Gastroesophageal sphincter (tissue), 4 donors: Measurements from ENCODE around the gene CLIC6. TPM values are rescaled to one million over a fixed set of nuclear protein-coding genes. Genes with fewer than 3 reads are reported as not detected.
A peak's percentile ranks its signal among the peaks of the same experiment; 100 is the strongest.

Experiments
- ATAC-seq: fragments of 150-250 bp; one replicate; pipeline ENCODE4 v1.9.1; 2016; ENCODE audit warnings: mild to moderate bottlenecking, moderate library complexity
- H3K27ac ChIP-seq, 4 donors: fragments of 200-600 bp; sonication (generic) in 3 of 4; 1 replicate in 3 of 4; 2 replicates in 1 of 4; pipeline ENCODE4 v1.5.1; 2016 to 2019
- H3K27me3 ChIP-seq: fragments of 200-600 bp; sonication (generic); one replicate; pipeline ENCODE4 v1.5.1; 2019
- H3K36me3 ChIP-seq, 2 donors: fragments of 200-600 bp; sonication (generic); one replicate each; pipeline ENCODE4 v1.5.1; 2019; ENCODE audit warnings: control low read depth in 1 of 2
- H3K4me1 ChIP-seq, 3 donors: fragments of 200-600 bp; sonication (generic); 1 replicate in 2 of 3; 2 replicates in 1 of 3; pipeline ENCODE4 v1.5.1; 2016 to 2019; ENCODE audit warnings: control low read depth in 2 of 3
- H3K4me3 ChIP-seq, 2 donors: fragments of 200-600 bp; sonication (generic); one replicate each; pipeline ENCODE4 v1.5.1; 2019; ENCODE audit warnings: mild to moderate bottlenecking in 1 of 2, moderate library complexity in 1 of 2
- H3K9me3 ChIP-seq, 3 donors: fragments of 200-600 bp; sonication (generic); one replicate each; pipeline ENCODE4 v1.5.1; 2017 to 2019; ENCODE audit warnings: control low read depth in 2 of 3
- CTCF ChIP-seq, 4 experiments: fragments of 200-600 bp in 2 of 4; fragments of 450-650 bp in 2 of 4; sonication (generic) in 1 of 4; IDR thresholded peaks; one replicate each; pipeline ENCODE4 v1.5.1; 2017 to 2019; ENCODE audit warnings: antibody characterized with exemption in 4 of 4, mild to moderate bottlenecking in 2 of 4, moderate library complexity in 2 of 4
- EP300 ChIP-seq: sonication (generic); formaldehyde crosslinking; IDR thresholded peaks from one replicate; pipeline ENCODE4 v1.6.1; 2017; ENCODE audit warnings: antibody characterized with exemption, mild to moderate bottlenecking
- POLR2A ChIP-seq, 2 donors: fragments of 450-650 bp; IDR thresholded peaks; one replicate each; pipeline ENCODE4 v1.6.1; 2017; ENCODE audit warnings: antibody characterized with exemption in 2 of 2, mild to moderate bottlenecking in 2 of 2, moderate library complexity in 1 of 2
- POLR2AphosphoS5 ChIP-seq: sonication (generic); formaldehyde crosslinking; IDR thresholded peaks from one replicate; pipeline ENCODE4 v1.6.1; 2017; ENCODE audit warnings: antibody characterized with exemption
- WGBS, 2 donors: methylation state at CpG; one replicate each; pipeline ENCODE4 v1.1.5; 2018; ENCODE audit warnings: low coverage in 1 of 2; 5-methylcytosine and 5-hydroxymethylcytosine counted together
- total RNA-seq, 4 donors: library from RNA; depleted of rRNA; stranded (reverse); fragments of >200 nt; gene quantifications; one replicate each; pipeline ENCODE4 v1.1.0, GENCODE V29; 2016

Gene CLIC6
- total RNA-seq, 4 donors from 2014 or later: 0.54 to 4.6 (median 0.66) TPM

GRCh38 chr21:34743831-34744230, 75.0 kb downstream of the CLIC6 start:
- no peak for TF ChIP-seq POLR2AphosphoS5
- no peak for TF ChIP-seq EP300
- no peak for TF ChIP-seq POLR2A (IDR thresholded peaks at IDR 0.05)
- no peak for TF ChIP-seq CTCF (IDR thresholded peaks at IDR 0.05)
- peaks cover 34% of the 10 kb centered on the region for H3K27me3 ChIP-seq
- H3K36me3 ChIP-seq: no peaks in the 10 kb centered on the region
- H3K4me3 ChIP-seq: no peak overlapping the region
- no peaks in the 10 kb centered on the region for H3K9me3 ChIP-seq
- no peak overlapping the region for H3K27ac ChIP-seq
- H3K4me1 ChIP-seq: peaks cover 0 to 11% (median 0%) of the 10 kb centered on the region in 3 donors
- ATAC-seq: peak; percentile 15
- 33 to 65% methylated on average over 2 to 3 of the region's 9 CpGs for WGBS, 2 donors

- peaks cover 30% of the 10 kb centered on the region for H3K27me3 ChIP-seq
- TF ChIP-seq POLR2A (IDR thresholded peaks at IDR 0.05): no peak
- H3K4me1 ChIP-seq: peaks cover 0 to 11% (median 0%) of the 10 kb centered on the region in 3 donors
- H3K36me3 ChIP-seq: no peaks in the 10 kb centered on the region
- H3K4me3 ChIP-seq: no peak overlapping the region
- 17% methylated on average over 1 of the region's 3 CpGs; no CpG with 5 or more reads in 1 of the 2 donors for WGBS, 2 donors
- H3K9me3 ChIP-seq: no peaks in the 10 kb centered on the region
- H3K27ac ChIP-seq: no peak overlapping the region
- no peak for ATAC-seq
These were observed 76.0 kb downstream of the CLIC6 start for GRCh38 chr21:34744801-34745200.

- TF ChIP-seq EP300 (no peak), CTCF (IDR thresholded peaks at IDR 0.05) (peak; percentile 71 to 92 (median 86))
- H3K4me1 ChIP-seq: peaks cover 0 to 11% (median 0%) of the 10 kb centered on the region in 3 donors
- H3K27me3 ChIP-seq: peaks cover 27% of the 10 kb centered on the region
- no peak overlapping the region for H3K4me3 ChIP-seq
- H3K36me3 ChIP-seq: no peaks in the 10 kb centered on the region
- H3K27ac ChIP-seq: no peak overlapping the region
- peak; percentile 84 for ATAC-seq
- 0 to 48% methylated on average over 3 to 8 of the region's 21 CpGs for WGBS, 2 donors
- H3K9me3 ChIP-seq: no peaks in the 10 kb centered on the region
These were observed 76.9 kb downstream of the CLIC6 start for GRCh38 chr21:34745557-34746255.

- TF ChIP-seq EP300 (no peak), POLR2AphosphoS5 (no peak)
- H3K4me3 ChIP-seq: no peak overlapping the region
- no peaks in the 10 kb centered on the region for H3K36me3 ChIP-seq
- no peak overlapping the region for H3K27ac ChIP-seq
- no peak for ATAC-seq
- 54 to 66% methylated on average over 3 of the region's 3 CpGs for WGBS, 2 donors
- H3K27me3 ChIP-seq: peaks cover 23% of the 10 kb centered on the region
- H3K9me3 ChIP-seq: no peaks in the 10 kb centered on the region
- peaks cover 0 to 11% (median 0%) of the 10 kb centered on the region in 3 donors for H3K4me1 ChIP-seq
These were observed 80.1 kb downstream of the CLIC6 start for GRCh38 chr21:34748862-34749261.

GRCh38 chr21:34754690-34755647, 86.2 kb downstream of the CLIC6 start:
- WGBS, 2 donors: 57 to 67% methylated on average over 3 to 9 of the region's 19 CpGs
- Histone ChIP-seq H3K27me3 (peaks cover 27% of the 10 kb centered on the region), H3K27ac (no peak overlapping the region), H3K9me3 (no peaks in the 10 kb centered on the region), H3K36me3 (no peaks in the 10 kb centered on the region), H3K4me3 (no peak overlapping the region), H3K4me1 (no peaks in the 10 kb centered on the region)
- ATAC-seq: no peak
- TF ChIP-seq EP300 (no peak), POLR2A (IDR thresholded peaks at IDR 0.05) (no peak), CTCF (IDR thresholded peaks at IDR 0.05) (no peak), POLR2AphosphoS5 (no peak)
